Kidney epithelial cell (primary cell): Measurements from ENCODE around the gene NFRKB. TPM values are rescaled to one million over a fixed set of nuclear protein-coding genes. Genes with fewer than 3 reads are reported as not detected.

Experiments used
- DNase-seq: peaks from one replicate; pipeline ENCODE4 v3.0.0-alpha.2; 2010; ENCODE audit warnings: low read depth
- H3K27me3 ChIP-seq: 2 replicates; pipeline ENCODE4 v1.6.0; 2011; ENCODE audit warnings: low read length; ENCODE audit not compliant: control insufficient read depth, insufficient read depth
- H3K36me3 ChIP-seq: 2 replicates; pipeline ENCODE4 v1.5.1; 2011; ENCODE audit warnings: low read length; ENCODE audit not compliant: control insufficient read depth, insufficient read depth
- H3K4me3 ChIP-seq: 2 replicates; pipeline ENCODE4 v1.5.1; 2011; ENCODE audit warnings: low read depth, mild to moderate bottlenecking, control low read depth, low read length
- CTCF ChIP-seq: IDR thresholded peaks from 2 replicates; pipeline ENCODE4 v1.5.1; 2011; ENCODE audit warnings: mild to moderate bottlenecking, moderate library complexity, low read length, control low read depth, inconsistent platforms; ENCODE audit not compliant: insufficient read depth, poor library complexity, severe bottlenecking
- total RNA-seq: library from RNA; depleted of rRNA; stranded (reverse); fragments of >200 nt; gene quantifications from 2 replicates; pipeline ENCODE4 v1.2.3, GENCODE V29; 2015

NFRKB gene
- total RNA-seq, 1 donor from 2014 or later = 30.1 TPM

GRCh38 chr11:129937592-129938238 is 42.3 kb upstream of the NFRKB start:
- H3K27me3 ChIP-seq = no peaks in the 10 kb centered on the region
- H3K4me3 ChIP-seq = no peak overlapping the region
- TF ChIP-seq CTCF = no peak
- no peaks in the 10 kb centered on the region for H3K36me3 ChIP-seq
- no peak for DNase-seq

GRCh38 chr11:129935723-129936122 is 40.3 kb upstream of the NFRKB start:
- no peaks in the 10 kb centered on the region for H3K36me3 ChIP-seq
- DNase-seq = no peak
- no peak overlapping the region for H3K4me3 ChIP-seq
- no peaks in the 10 kb centered on the region for H3K27me3 ChIP-seq
- TF ChIP-seq CTCF = no peak

- no peaks in the 10 kb centered on the region for H3K36me3 ChIP-seq
- no peak for DNase-seq
- TF ChIP-seq CTCF = no peak
These were observed 38.5 kb upstream of the NFRKB start for GRCh38 chr11:129933891-129934290.

GRCh38 chr11:129933262-129933661 is 37.9 kb upstream of the NFRKB start:
- DNase-seq = no peak
- no peak overlapping the region for H3K4me3 ChIP-seq
- no peaks in the 10 kb centered on the region for H3K27me3 ChIP-seq
- TF ChIP-seq CTCF = no peak
- H3K36me3 ChIP-seq = no peaks in the 10 kb centered on the region

More at GRCh38 chr11:129933891-129934290, 38.5 kb upstream of the NFRKB start:
- H3K27me3 ChIP-seq = no peaks in the 10 kb centered on the region
- H3K4me3 ChIP-seq = no peak overlapping the region

- Histone ChIP-seq H3K36me3 (no peaks in the 10 kb centered on the region), H3K4me3 (no peak overlapping the region), H3K27me3 (no peaks in the 10 kb centered on the region)
- TF ChIP-seq CTCF = no peak
- no peak for DNase-seq
These were observed 37.1 kb upstream of the NFRKB start for GRCh38 chr11:129932381-129933067.
